ENCODE results near the gene ARSI.

DNA sequence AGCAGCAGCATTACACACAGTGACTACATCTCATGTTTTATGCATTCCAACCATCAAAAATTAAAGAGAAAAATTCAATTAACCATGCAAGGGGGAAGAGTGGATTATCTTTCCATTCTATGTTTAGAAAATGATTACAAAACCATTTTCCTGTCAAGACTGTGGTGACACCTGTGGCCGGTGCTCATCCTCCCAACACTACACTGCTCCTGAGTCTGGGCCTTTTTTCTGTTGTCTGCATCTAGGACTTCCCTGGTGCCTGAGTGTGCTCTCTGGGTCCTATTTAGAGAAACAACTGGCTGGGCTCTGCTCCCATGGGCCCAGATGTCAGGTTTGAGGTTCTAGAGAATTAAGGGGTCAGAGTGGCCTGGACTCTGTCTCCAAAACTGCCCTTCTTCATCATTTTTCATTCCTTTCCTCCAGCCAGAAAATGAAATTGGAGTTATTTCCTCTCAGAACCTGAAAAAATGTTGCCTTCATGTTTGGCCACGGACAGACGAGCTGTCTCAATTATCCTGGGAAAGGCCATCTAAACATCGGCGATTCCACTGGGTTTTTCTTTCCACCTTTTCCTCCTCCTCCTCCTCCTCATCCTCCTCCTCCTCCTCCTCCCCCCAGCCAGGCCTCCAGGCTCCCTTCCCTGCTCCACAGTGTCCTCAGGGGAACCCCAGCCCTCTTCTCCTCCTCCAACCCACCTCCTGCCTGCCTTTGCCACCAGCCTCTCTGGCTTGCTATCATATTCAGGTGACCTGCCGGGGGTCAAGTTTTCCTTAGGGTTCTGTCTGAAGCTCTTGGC lies 11.4 kb upstream of the ARSI start:
- TF ChIP-seq, protein P1, sequence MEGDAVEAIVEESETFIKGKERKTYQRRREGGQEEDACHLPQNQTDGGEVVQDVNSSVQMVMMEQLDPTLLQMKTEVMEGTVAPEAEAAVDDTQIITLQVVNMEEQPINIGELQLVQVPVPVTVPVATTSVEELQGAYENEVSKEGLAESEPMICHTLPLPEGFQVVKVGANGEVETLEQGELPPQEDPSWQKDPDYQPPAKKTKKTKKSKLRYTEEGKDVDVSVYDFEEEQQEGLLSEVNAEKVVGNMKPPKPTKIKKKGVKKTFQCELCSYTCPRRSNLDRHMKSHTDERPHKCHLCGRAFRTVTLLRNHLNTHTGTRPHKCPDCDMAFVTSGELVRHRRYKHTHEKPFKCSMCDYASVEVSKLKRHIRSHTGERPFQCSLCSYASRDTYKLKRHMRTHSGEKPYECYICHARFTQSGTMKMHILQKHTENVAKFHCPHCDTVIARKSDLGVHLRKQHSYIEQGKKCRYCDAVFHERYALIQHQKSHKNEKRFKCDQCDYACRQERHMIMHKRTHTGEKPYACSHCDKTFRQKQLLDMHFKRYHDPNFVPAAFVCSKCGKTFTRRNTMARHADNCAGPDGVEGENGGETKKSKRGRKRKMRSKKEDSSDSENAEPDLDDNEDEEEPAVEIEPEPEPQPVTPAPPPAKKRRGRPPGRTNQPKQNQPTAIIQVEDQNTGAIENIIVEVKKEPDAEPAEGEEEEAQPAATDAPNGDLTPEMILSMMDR (IDR thresholded peaks at IDR 0.05; ENCODE audit: low read depth, low read length, missing input control): no peak
- TF ChIP-seq, protein P2, sequence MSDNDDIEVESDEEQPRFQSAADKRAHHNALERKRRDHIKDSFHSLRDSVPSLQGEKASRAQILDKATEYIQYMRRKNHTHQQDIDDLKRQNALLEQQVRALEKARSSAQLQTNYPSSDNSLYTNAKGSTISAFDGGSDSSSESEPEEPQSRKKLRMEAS (IDR thresholded peaks at IDR 0.05): no peak
- TF ChIP-seq, protein P3, sequence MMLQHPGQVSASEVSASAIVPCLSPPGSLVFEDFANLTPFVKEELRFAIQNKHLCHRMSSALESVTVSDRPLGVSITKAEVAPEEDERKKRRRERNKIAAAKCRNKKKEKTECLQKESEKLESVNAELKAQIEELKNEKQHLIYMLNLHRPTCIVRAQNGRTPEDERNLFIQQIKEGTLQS (IDR thresholded peaks at IDR 0.05): no peak
- TF ChIP-seq YY1 (IDR thresholded peaks at IDR 0.05) (no peak), FOXA1 (IDR thresholded peaks at IDR 0.05) (no peak), SP1 (IDR thresholded peaks at IDR 0.05) (no peak)

Measured in liver (tissue), 3 donors.